Activated CD4-positive, CD25-positive, alpha-beta regulatory T cell treated with anti-CD3 and anti-CD28 coated beads, Interleukin-2, amount 50 U/mL, for 16 hours (primary cell): ENCODE results near the gene GLB1L2.

Source experiments
- DNase-seq: peaks from one replicate; pipeline ENCODE4 v3.0.0-alpha.2; 2020; ENCODE audit warnings: low read depth, low spot score

The GLB1L2 gene

DNA sequence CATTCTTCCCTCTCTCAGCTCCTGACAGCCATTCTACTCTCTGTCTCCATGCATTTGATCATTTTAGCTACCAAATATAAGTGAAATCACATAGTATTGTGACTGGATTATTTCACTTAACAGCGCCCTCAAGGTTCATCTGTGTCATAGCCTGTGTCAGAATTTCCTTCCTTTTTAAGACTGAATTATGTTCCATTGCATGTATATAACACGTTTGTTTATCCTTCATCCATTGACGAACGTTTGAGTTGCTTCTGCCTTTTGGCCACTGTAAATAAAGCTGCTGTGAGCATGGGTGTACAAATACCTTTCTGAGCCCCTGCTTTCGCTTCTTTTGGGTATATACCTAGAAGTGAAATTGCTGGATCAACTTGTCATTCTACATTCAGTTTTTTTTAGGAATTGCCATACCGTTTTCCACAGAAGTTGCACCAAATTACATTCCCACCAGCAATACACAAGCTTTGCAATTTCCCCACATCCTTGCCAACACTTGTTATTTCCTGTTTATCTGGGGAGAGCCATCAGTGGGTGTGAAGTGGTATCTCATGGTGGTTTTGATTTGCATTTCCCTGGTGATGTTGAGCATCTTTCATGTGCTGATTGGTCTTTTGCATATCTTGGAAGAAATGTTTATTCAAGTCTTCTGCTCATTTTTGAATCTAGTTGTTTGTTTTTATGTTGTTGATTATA is 17.5 kb downstream of the GLB1L2 start:
- DNase-seq: no peak

DNA sequence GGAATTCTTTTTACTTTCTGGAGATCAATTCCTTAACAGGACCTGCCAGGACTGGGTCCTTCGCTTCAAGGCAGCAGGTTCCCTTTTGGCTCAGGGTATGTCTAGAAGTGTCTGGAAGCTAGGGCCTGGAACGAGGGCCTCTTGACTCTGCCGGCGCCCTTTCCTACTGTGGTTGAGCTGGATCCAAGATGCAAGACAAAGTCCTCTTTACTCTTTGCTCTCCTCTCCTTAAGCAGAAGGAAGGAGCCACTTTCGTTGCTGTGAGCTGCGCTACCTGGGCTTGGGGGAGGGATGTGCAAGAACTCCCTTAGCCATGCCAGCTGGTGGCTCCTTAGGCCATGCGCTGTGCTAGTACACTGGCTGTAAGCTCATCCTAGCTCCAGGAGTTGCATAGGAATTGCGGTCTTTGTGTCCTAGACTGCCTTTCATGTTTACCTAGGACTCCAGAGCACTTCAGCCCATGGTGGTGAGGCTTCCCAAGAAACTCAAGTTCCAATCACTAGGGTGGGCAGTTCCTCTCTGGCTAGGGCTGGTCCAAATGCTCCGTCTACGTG is 18.1 kb downstream of the GLB1L2 start:
- no peak for DNase-seq

DNA sequence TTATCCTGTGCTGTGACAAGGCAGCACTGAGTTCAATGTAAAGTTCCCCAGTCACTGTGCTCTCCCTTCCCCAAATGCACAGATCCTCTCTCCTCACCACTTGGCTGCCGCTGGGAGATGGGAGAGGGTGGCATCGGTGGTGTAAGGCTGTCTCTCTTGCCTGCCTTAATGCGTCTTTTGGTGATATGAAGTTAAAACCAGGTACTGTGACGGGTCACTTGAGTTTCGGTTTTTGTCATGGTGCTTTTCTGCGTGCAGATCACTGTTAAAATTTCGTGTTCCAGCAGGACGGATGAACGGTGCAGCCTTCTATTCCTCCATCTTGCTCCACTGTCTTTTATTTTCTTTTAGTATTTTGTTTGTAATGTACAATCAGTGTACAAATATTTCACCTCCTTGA is 18.6 kb downstream of the GLB1L2 start:
- DNase-seq: no peak

GRCh38 chr11:134352111-134352510 is 20.3 kb downstream of the GLB1L2 start:
- no peak for DNase-seq

DNA sequence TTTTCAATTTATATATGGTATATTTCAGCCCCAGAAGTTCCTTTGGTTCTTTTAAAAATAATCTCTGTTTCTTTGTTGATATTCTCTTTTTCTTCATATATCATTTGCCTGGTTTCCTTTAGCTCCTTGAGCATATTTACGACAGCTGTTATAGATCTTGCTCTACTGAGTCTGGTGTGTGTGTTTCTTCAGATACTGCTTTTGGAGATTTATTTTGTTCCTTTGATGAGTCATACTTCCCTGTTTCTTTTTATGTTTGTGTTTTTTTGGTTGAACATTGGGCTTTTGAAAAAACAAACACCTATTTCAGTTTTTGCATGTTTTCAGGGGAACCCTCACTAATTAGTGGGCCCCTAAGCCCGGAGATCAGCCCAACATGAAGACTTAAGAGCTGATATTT is 23.3 kb downstream of the GLB1L2 start:
- no peak for DNase-seq

DNA sequence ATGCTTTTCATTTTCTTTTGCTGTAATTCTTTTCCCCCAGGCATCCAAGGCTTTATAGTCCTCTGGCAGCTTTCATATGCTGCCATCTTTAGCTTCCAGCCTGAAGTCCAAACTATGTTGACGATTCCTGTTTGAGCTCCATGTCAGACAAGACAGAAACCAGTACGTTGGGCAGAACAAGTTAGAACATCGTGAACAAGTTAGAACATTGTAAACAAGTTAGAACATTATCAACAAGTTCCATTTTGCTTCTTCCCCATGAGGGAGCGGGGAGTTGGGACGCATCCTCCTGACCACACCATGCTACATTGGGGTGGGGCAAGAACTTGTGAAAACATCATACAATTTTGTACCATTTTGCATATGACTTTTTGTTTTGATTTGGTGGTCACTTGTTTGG is 23.9 kb downstream of the GLB1L2 start:
- no peak for DNase-seq

DNA sequence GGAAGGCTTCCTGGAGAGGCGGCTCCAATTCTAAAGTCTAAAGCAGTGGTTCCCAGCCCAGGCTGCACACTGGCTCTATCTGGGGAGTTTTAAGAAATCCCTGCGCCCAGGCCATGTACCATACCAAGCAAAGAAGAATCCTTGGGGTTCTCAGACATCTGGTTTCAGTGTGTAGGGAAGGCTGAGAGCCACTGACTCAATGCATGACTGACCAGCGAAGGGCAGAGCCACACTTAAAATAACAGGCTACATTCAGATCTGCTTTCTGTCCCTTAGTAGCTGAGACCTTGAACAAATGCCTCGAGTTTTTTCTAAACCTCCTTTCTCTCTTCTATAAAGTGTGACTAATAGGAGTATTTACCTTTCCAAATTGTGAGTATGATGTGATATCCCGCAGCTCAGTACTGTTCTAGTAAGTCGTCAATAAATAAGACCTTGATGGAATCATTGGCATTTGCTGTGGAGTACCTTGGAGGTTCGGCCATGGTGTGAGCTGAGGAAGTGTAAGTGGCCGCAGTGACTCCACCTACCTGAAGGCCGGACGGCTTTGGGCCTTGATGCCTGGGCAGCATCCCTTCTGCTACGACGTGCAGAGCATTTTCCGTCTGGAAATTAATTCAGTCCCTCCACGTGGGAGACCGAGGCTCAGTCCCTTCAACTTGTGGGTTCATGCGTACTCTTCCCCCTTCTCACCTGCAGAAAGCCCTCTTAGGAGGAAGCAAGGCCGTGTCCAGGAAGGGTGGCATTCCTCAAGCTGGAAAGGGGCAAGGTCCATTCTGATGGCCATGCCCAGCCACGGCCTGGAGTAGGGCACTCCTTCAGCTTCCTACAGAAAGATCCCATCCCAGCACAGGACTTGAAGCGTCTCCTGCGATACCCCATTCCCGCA is 25.1 kb downstream of the GLB1L2 start:
- DNase-seq: no peak

GRCh38 chr11:134357545-134357839 is 25.7 kb downstream of the GLB1L2 start:
- no peak for DNase-seq

DNA sequence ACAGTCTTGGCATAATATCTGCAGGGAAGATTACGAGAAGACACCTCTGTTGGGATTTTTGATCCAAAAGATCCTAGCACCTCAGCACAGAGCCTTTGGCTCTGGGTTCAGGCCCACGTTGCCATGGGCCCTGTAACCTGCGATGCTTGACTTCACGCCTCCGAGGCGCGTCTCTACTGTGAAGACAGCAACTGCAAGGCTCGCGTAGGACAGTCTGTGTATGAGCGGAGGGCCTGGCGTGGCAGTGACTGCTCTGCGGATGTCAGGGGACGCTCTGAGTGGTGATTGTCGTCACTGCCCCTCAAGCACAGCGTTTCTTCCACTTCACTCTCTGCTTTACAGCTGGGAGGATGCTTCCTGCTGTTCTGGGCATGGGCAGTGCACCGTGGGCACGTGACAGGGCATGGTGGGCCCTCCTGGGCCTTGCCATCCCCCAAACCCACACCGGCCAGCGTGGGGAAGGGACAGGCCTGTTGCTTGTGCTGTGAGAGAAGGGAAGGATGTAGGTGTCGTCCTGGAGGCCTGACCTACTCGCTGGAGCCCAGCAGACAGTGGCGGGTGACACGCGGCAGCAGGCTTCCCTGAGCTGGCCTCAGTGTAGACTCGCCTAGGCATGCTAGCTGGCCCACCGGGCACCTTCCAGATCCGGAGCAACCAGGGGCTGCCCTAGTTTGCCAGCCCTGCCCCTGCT is 26.5 kb downstream of the GLB1L2 start:
- no peak for DNase-seq

DNA sequence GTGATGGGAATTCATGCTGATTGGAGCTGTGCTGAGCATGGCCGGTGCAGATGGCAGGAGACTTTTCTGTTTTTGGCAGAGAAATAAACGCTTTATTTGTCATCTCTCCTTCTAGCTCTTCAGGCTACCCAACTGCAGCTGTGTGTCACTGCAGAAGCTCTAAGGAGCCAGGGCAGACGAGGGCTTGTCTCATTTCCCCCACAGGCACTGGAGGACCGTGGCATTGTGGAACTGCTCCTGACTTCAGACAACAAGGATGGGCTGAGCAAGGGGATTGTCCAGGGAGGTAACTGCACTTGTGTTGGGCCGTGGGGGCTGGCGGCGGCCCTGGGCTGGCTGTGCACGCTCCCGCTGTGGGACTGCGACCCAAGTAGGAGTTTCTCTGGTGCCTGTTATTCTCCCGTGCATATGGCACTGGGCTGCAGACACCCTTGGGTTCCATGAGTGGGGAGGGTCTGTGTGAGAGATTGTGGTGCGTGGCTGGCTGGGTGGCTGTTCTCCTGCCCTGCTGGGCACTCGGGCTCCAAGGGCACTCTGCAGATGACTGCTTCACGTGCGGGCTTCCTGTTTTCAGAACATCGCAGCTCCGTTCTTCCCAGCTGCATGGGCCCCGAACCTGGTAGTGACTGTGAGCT is 27.2 kb downstream of the GLB1L2 start:
- no peak for DNase-seq

DNA sequence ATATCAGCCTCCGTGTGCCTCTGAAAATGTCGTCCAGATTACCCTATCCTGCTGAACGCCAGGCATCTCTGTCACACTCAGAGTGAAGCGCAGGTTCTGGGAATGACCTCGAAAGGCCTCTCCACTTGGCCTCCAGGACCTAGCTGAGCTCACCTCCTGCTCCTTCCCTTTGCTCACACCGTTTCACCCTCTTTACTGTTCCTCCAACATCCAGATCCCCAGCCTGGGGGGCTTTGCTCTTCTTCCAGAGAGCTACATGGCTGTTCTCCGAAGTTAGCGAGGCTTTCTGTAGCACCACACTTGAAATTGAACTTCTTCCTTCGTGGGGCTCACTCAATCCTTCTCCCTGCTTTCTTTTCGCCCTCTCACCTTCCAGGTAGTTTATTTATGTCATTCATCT is 27.9 kb downstream of the GLB1L2 start:
- no peak for DNase-seq

DNA sequence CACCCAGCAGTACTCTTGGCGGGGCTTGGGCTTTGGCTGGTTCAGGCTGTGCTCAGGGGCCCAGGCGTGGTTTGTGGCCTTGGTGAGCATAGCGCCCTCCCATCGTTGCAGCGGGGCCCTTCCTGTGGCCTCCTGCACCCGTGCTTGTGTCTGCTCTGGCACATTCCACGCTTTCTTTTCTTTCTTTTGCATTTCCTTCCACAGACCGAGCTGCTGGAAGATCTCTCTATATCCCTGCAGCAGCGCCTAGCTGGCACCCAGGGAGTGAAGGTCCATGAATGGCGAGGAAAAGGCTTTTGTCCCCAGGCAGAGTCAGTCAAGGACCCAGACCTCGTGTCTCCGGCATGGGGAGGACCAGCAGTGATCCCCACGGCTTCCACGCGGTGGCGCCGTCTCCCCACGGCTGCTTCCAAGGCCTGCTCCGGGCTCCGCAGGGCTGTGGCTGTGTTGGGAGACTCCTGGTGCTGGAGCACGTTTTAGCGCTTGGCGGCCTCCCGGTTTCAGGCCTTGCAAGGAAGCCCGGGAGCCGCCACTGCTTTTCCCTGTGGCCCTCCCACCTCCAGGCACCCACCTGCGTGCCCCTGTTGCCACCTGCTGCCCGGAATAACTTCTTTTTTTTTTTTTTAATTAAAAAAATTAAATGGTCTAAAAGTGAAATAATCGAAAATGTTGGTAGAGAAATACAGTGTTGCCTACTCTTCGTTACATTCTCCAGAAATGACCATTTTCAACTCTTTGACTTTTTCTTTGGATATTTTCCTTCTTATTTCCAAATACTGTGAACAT is 28.5 kb downstream of the GLB1L2 start:
- DNase-seq: peak; percentile 23

GRCh38 chr11:134361661-134362060 is 29.9 kb downstream of the GLB1L2 start:
- no peak for DNase-seq

DNA sequence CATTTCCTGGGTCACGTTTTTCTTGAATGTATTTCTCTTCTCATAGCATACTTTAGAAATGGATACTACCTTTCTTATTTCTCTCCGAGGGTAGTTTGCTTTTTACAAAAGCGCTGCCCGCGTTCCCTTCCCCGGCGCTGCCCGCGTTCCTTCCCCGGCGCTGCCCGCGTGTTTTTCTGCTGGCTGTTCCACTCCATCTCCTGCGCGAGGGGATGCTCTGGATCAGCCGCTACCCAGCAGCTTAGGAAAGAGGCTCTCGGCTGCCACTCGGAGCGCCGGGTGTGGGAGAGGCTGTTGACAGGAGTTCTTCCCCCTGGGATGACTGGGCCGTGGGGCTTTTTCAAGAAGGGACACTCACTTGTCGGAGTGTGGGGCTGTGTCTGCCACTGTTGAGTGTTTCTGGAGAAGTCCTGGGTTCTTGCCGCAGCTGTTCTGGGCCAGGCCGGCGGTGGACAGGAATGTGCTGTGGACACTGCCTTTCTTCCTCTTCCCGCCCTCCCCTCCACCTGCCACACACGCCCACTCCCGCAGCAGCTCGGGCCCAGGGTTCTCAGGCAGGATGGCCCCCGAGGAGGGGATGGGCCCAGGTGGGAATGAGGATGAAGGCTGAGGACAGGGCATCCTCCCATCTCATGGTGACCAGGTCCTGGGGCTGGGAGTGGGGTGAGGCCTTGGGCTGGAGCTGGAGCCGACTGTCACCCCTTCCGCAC is 30.6 kb downstream of the GLB1L2 start:
- DNase-seq: no peak

GRCh38 chr11:134363161-134363560 is 31.4 kb downstream of the GLB1L2 start:
- no peak for DNase-seq

DNA sequence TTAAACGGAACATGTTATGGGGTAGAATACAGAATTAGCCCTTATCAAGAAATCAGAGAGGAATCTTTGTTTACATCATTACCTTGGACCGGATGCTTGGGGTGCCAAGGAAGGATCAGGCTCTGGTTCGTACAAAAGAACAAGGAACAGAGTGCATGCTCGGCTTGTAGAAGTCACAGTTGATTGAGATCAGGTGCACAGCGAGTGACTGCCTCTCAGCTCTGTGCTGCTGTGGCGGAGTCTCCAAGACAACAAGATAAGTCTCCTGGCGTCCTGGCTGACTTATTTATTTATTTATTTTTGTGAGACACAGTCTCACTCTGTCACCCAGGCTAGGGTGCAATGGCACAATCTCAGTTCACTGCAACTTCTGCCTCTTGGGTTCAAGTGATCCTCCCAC is 31.8 kb downstream of the GLB1L2 start:
- DNase-seq: no peak

DNA sequence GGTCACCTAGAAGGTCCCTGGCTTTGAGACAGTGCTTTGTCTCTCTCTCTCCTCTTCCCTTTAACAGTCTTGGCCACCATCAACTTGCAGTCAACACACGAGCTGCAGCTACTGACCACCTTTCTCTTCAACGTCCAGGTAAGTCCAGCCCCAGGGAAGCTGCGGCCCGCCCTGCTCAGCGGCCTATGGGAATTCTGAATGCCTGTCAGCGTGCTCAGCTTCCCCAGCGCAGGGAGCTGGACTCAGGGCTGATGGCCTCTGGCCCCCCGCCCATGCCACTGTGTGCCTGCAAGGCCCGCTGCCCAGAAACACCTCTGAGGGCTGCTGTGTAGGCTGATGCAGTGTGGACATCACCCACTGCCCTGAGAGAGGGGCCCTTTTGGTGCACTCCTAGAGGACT is 32.5 kb downstream of the GLB1L2 start:
- no peak for DNase-seq

GRCh38 chr11:134365011-134365925 is 33.5 kb downstream of the GLB1L2 start:
- no peak for DNase-seq

DNA sequence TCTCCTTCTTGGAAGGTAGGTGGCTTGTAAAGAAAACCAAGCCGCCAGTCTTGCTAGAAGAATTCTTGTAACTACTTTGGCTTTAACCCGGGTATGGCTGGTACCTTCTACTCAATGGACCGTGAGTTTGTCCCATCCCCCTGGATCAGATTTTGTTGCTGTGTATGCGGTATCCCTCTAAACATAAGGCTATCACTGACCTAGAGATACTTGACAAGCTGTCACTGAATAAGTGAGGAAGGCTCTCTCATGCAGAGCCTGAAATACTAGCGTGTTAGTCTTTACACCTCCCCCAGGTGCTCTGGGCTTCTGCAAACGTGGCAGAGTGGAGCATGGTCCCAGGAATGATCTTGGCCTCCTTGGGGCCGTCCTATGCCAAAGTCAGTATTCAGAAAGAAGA is 34.5 kb downstream of the GLB1L2 start:
- no peak for DNase-seq
